HG03521 (cell line): ENCODE results near the gene ZBTB17.
"Not testable (repeated sequence)": the region's sequence is repeated elsewhere in the genome, so short reads cannot be mapped to it uniquely, and the experiment has no call there.

Experiments
- ATAC-seq: cut with Tn5 transposase; IDR thresholded peaks from one replicate; pipeline ENCODE4 v1.9.1; 2021; ENCODE audit warnings: mild to moderate bottlenecking, moderate library complexity; ENCODE audit not compliant: unreplicated experiment

ZBTB17 gene

DNA sequence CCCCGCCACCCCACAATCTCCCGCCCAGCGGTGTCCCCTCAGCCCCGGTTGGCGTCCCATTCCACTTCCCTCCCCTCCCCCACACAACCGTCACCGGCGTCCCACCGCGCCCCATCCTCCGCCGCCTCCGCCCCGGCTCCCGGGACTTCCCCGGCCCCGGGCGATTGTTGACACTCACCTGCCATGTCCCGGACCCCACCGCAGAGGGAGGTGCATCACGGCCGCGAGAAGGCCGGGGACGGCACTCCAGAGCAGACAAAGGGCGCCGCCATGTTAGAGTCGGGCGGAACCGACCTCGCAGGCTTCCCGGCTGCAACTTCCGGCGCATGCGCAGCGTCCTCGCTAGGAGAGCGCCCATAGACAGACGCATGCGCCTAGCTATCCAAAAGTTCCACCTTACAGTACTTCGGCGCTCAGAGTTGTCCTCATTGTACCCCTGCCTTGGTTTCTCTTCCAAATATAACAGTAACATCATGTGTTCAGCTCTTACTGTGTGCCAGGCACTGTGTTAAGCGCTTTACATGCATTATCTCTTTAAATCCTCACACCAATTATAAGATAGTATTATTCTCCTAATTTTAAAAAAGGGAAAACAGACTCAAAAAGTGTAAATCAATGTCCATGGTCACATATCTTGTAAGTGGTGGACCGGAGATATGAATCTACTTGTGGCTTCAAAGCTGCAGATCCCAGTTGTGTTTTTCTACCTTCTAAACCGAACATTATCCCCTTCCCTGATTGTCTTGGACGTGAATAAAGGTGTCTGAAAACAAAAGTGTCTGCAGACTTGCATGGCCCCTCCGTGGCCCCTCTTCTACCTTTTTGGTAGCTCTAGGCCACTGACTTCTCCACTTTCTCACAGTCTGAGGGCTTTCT lies at the start of gene ZBTB17:
Gene ZBTB17 (minus strand): TSS at position 297 of the 876 bp plus-strand sequence. CDS start 27,606 bp downstream, outside the sequence.
- ATAC-seq = peak; percentile 79

DNA sequence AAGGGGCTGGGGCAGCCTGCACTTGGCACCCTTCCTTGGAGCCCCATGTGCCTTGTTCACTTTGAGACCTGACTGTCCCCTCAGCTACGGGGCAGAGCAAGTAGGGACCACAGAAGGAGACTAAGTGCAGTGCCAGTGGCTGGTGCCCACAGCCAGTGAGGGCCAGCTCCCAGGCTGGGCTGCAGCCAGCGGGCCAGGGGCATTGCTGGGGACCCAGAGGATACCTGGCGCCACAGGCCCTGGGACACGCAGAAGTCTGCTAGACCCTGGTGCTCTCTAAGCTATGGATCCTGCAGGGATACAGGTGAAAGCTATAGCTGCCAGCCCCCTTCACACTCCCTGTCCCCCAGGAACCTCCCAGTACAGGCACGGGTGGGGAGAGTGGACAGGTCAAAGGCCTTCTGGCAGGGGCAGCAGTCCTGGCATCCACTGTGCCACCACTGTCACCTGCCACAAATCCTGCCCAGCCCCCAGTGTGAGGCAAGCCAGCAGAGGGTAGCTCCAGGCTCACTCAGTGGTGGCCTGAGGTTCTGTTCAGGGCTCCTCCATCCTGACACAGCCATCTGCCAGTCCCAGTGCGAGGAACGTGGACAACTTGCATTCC lies 47.3 kb upstream of the ZBTB17 start:
- ATAC-seq = no peak

GRCh38 chr1:16022393-16022792 lies 46.5 kb upstream of the ZBTB17 start:
- ATAC-seq = no peak

DNA sequence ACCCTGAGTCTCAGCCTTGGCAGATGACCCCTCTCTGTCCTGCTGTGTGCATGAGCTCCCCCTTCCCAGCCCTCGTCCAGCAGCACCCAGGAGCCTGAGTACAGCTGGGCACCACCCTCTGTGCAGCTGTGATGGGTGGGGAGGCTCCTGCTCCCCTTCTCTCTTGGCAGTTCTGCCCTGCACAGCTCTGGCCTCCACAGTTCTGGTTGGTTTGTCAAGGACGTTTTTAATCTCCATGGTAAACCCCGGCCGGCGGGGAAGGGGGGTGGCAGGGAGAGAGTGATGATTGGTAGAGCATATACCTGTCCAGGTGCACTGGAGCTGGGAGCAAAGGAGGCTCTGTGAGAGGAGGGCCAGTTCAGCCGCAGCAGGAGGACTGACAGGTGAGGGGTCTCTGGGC lies 45.8 kb upstream of the ZBTB17 start, which contains the start of gene CLCNKA:
Gene CLCNKA (plus strand): TSS at position 356 of the 400 bp plus-strand sequence. CDS start 584 bp downstream, outside the sequence.
- no peak for ATAC-seq

GRCh38 chr1:16020878-16021277 lies 45.0 kb upstream of the ZBTB17 start:
- ATAC-seq = not testable (repeated sequence)

GRCh38 chr1:16020325-16020724 lies 44.4 kb upstream of the ZBTB17 start:
- no peak for ATAC-seq

GRCh38 chr1:16019644-16020277 lies 43.9 kb upstream of the ZBTB17 start:
- ATAC-seq = no peak

- no peak for ATAC-seq
Measured at GRCh38 chr1:16018749-16019643, 43.1 kb upstream of the ZBTB17 start.

- ATAC-seq = no peak
Measured at GRCh38 chr1:16018308-16018707, 42.4 kb upstream of the ZBTB17 start.

DNA sequence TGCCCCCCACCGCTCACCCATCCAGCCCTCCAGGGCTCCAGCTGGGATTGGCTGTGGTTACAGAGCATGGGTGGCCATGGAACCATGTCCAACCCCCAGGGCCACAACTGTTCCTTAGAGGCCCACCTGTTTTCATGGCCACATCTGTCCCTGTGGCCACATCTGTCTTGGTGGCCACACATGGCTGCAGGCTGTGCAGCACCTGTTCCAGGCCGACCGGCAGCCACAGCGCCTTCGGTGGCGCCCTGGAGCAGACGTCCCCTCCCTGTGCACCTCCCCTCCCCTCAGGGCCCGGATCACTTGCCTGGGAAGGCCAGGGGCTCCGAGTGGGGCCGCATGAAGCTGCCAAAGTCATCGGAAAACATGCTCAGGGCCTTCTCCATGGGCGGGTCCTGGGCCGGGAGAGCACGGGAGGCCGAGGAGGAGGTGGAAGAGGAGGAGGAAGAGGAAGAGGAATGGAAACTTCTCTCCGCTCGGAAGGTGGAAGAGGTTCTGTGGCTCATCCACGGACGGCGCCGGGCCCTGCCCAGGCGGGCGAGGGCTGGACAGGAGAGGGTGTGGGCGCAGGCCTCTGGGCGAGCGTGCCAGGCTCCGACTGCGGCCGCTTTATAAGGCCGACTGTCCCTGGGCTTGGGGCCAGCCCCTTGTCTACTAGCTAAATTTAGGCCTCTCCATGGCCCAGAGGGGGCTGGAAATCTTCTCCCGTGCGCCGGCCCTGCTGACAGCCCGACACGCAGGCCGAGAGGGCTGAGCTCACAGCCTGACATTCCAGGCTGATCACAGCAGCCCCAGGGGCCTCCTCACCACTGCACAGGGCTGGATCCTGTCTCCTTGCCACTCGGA lies 41.8 kb upstream of the ZBTB17 start, which contains the start of gene HSPB7:
Gene HSPB7 (minus strand): TSS at position 583 of the 843 bp plus-strand sequence. CDS start 80 bp downstream, at position 503.
- ATAC-seq = no peak

GRCh38 chr1:16017076-16017460 lies 41.2 kb upstream of the ZBTB17 start:
- no peak for ATAC-seq

- no peak for ATAC-seq
Measured at GRCh38 chr1:16015960-16016901, 40.3 kb upstream of the ZBTB17 start.

DNA sequence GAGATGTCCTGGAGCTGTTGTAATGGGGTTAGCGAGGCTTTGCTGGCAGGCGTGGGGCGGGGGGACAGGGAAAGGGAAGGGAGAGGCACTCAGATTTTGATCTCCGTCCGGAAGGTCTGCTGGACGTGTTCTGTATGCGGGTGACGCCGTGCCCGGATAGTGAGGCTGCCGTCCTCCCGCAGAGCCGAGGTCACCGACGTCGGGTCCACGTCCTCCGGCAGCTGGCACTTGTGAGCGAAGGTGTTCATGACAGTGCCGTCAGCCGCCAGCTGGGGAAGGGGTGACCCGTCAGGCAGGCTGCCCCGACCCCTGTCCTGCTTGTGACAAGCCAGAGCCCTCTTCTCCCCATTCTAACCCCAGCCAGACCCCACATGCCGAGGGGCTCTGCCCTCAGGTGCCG lies 39.6 kb upstream of the ZBTB17 start:
- no peak for ATAC-seq

DNA sequence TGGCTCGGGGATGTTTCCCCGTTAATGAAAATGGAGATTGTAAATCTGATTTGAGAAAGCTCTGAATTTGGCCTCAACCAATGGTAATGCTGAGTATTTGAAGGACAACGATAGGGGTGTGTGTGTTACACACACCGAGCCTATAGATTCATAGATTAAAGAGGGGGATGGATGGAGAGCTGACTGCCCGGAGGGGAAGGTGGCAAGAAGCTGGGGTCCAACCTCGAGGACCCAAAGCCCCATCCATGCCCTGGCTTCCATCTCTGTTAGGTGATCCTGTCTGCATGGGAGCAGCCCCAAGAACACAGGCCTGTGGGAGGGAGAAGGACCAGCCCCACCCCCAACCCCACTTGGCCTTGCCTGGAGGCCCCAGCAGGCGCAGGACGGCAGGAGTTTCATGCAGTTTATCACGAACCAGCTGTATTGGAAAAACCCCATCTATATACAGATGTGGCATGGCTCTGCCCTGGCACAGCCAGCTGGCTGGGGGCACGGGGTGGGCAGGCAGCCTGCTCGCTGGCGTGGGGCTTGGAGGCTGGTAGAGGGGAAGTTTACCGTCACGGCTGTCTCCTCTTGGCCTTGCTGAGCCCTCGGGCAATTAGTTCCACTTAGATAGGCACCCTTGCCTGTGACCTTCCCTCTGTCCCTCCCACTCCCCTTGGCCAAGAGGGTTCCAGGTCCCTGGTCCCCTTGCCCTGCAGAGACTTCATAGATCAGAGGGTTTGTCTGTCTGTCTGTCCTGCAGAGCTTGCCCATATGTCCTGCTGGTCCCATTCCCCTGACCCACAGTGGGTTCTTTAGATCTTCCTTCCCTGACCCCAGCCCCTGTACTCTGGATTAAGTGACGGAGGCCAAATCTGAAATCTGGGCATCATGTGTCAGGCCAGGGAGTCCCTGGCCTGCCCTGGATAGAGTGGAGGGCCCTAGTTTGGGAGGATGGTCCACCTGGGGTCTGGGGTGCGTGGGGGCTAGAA lies 38.9 kb upstream of the ZBTB17 start:
- no peak for ATAC-seq

- no peak for ATAC-seq
Measured at GRCh38 chr1:16013908-16014258, 38.0 kb upstream of the ZBTB17 start.

DNA sequence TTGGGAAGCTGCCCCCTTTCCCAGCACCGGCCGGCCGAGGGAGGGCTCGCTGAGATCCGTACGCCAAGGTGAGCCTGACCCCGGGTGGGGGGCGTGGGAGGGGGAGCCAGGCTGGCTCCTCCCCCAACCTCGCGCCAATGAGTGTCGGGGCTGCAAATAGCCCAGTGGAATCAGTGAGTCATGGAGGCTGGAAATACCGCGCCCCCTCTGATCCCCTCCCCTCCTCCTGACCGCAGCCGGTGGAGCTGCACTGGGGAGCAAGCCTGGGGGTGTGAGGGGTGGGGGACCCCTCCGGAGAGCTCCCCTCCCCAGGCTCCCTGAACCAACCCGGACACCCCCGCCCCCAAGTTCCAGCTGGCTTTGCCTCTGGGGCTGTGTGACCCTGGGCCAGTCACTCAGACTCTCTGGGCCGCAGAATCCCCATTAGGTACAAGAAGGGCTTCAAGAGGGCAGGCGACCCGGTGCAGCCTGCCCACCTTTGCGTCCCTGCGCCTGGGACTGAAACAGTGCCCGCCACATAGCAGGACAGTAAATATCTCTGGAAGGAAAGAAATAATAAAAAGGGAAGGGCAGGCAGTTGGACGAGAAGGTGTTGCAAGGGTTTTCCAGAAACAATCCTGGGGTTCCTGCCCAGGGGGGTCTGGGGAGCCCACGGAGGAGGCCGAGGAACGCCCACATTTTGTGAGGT lies 37.5 kb upstream of the ZBTB17 start:
- ATAC-seq = no peak
